IMR-90 (cell line): ENCODE results near the gene PIRT.

Experiments used
- CEBPB ChIP-seq: IDR thresholded peaks from 2 replicates; pipeline ENCODE4 v1.6.1; 2012; ENCODE audit warnings: low read depth, low read length, improper control_type of control experiment
- CTCF ChIP-seq: conservative IDR thresholded peaks from 2 replicates; pipeline ENCODE4 v1.5.1; 2012; ENCODE audit warnings: mild to moderate bottlenecking, low read depth, low read length, improper control_type of control experiment
- MAZ ChIP-seq: IDR thresholded peaks from 2 replicates; pipeline ENCODE4 v1.6.1; 2012; ENCODE audit warnings: low read depth, mild to moderate bottlenecking, low read length, improper control_type of control experiment, moderate library complexity, borderline replicate concordance
- POLR2A ChIP-seq: IDR thresholded peaks from 2 replicates; pipeline ENCODE4 v1.6.1; 2012; ENCODE audit warnings: mild to moderate bottlenecking, low read depth, low read length
- RAD21 ChIP-seq: IDR thresholded peaks from 2 replicates; pipeline ENCODE4 v1.6.1; 2012; ENCODE audit warnings: low read length, improper control_type of control experiment
- SMC3 ChIP-seq: fragments of 150-350 bp; IDR thresholded peaks from 2 replicates; pipeline ENCODE4 v1.6.1; 2016; ENCODE audit warnings: low read depth, mild to moderate bottlenecking, antibody characterized with exemption, low read length, moderate library complexity

DNA sequence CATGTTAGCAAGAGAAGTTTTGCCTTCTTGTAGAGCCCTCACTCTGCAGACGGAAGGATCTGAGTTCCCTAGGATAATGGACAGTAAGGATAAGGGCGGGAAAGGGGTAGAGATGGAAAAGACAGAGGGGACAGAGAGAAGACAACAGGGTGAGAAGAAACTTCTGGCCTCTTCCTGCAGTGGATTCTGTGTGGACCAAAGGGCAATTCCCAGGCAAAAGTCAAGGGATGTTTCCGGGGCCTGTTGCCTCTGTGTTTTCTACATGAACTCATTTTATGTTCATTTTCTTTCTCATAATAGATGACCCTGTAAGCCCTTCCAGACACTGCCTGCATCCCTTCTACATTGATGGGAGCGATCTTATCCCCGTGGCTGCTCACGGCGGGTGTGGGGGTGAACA, 33.3 kb downstream of the PIRT start:
- TF ChIP-seq CTCF (no peak), POLR2A (no peak), RAD21 (no peak), CEBPB (no peak), MAZ (no peak), SMC3 (no peak)
